HEK293 (cell line): ENCODE measurements around the gene GNG4.

ENCODE experiments used
- CTCF ChIA-PET: fragments of 350-600 bp; formaldehyde crosslinking; extraction: SDS; loops from one replicate; lab custom pipeline; 2021; ENCODE audit warnings: antibody characterized with exemption; lab: Yijun Ruan, JAX
- POLR2A ChIA-PET: fragments of 300-600 bp; formaldehyde crosslinking; extraction: SDS; loops from one replicate; lab custom pipeline; 2020; ENCODE audit warnings: antibody characterized with exemption, inconsistent platforms; lab: Yijun Ruan, JAX
- H3K27ac ChIP-seq: fragments of 200-500 bp; sonication (Bioruptor generic); 2 replicates; pipeline ENCODE4 v1.5.1; 2014; ENCODE audit warnings: low read depth, low read length, control low read depth, inconsistent platforms; ENCODE audit errors: extremely low read depth
- H3K36me3 ChIP-seq, 2 experiments: fragments of 200-500 bp in 1 of 2; sonication (Bioruptor generic) in 1 of 2; 1 replicate in 1 of 2; 2 replicates in 1 of 2; pipeline ENCODE4 v1.5.1; 2014 to 2017; ENCODE audit warnings: inconsistent platforms in 2 of 2, low read length in 2 of 2; ENCODE audit not compliant: control insufficient read depth in 2 of 2, insufficient read depth in 1 of 2
- H3K4me1 ChIP-seq: fragments of 200-500 bp; sonication (Bioruptor generic); 2 replicates; pipeline ENCODE4 v1.5.1; 2014; ENCODE audit warnings: mild to moderate bottlenecking, low read length, inconsistent platforms; ENCODE audit not compliant: control insufficient read depth, insufficient read depth
- H3K4me3 ChIP-seq: 2 replicates; pipeline ENCODE4 v1.5.1; 2011; ENCODE audit warnings: low read depth, mild to moderate bottlenecking, control low read depth, low read length, moderate library complexity
- H3K9me3 ChIP-seq: fragments of 200-500 bp; sonication (Bioruptor generic); 2 replicates; pipeline ENCODE4 v1.5.1; 2014; ENCODE audit warnings: low read depth, low read length, inconsistent platforms; ENCODE audit not compliant: control insufficient read depth, insufficient read depth
- CTCF ChIP-seq: fragments of 450-650 bp; formaldehyde crosslinking; IDR thresholded peaks from 2 replicates; pipeline ENCODE4 v1.5.1; 2016; ENCODE audit warnings: missing biosample characterization, missing genetic modification characterization
- KLF7 ChIP-seq: fragments of 450-650 bp; formaldehyde crosslinking; IDR thresholded peaks from 2 replicates; pipeline ENCODE4 v1.5.1; 2016; ENCODE audit warnings: missing biosample characterization, missing genetic modification characterization, borderline replicate concordance
- OSR2 ChIP-seq: fragments of 450-650 bp; formaldehyde crosslinking; IDR thresholded peaks from 2 replicates; pipeline ENCODE4 v1.5.1; 2016; ENCODE audit warnings: missing biosample characterization, missing genetic modification characterization
- PATZ1 ChIP-seq: fragments of 450-650 bp; formaldehyde crosslinking; IDR thresholded peaks from 2 replicates; pipeline ENCODE4 v1.5.1; 2016; ENCODE audit warnings: missing biosample characterization, missing genetic modification characterization
- SETDB1 ChIP-seq: IDR thresholded peaks from one replicate; pipeline ENCODE4 v1.6.1; 2017; ENCODE audit warnings: mild to moderate bottlenecking, low read length, moderate library complexity, mixed read lengths; ENCODE audit not compliant: insufficient read length
- ZNF10 ChIP-seq: fragments of 450-650 bp; formaldehyde crosslinking; IDR thresholded peaks from 2 replicates; pipeline ENCODE4 v1.5.1; 2017; ENCODE audit warnings: missing biosample characterization, missing genetic modification characterization
- ZNF138 ChIP-seq: fragments of 450-650 bp; formaldehyde crosslinking; IDR thresholded peaks from 2 replicates; pipeline ENCODE4 v1.5.1; 2016; ENCODE audit warnings: missing biosample characterization, missing genetic modification characterization, borderline replicate concordance
- ZNF140 ChIP-seq: fragments of 450-650 bp; formaldehyde crosslinking; IDR thresholded peaks from 2 replicates; pipeline ENCODE4 v1.5.1; 2016; ENCODE audit warnings: missing biosample characterization, missing genetic modification characterization
- ZNF274 ChIP-seq, 2 experiments: fragments of 200-500 bp in 1 of 2; fragments of 450-650 bp in 1 of 2; sonication (Bioruptor generic) in 1 of 2; formaldehyde crosslinking in 1 of 2; IDR thresholded peaks; 2 replicates each; pipeline versions ENCODE4 v1.5.1 to v1.6.1; 2014 to 2016; ENCODE audit warnings: borderline replicate concordance in 1 of 2, inconsistent platforms in 1 of 2, low read length in 1 of 2, missing biosample characterization in 1 of 2, missing genetic modification characterization in 1 of 2
- ZNF324 ChIP-seq: fragments of 450-650 bp; formaldehyde crosslinking; IDR thresholded peaks from 2 replicates; pipeline ENCODE4 v1.5.1; 2016; ENCODE audit warnings: missing biosample characterization, missing genetic modification characterization
- ZNF335 ChIP-seq: fragments of 450-650 bp; formaldehyde crosslinking; conservative IDR thresholded peaks from 2 replicates; pipeline ENCODE4 v1.5.1; 2016; ENCODE audit warnings: missing biosample characterization, missing genetic modification characterization
- ZNF501 ChIP-seq: fragments of 450-650 bp; formaldehyde crosslinking; IDR thresholded peaks from 2 replicates; pipeline ENCODE4 v1.5.1; 2016; ENCODE audit warnings: missing biosample characterization, missing genetic modification characterization
- ZNF521 ChIP-seq: fragments of 450-650 bp; formaldehyde crosslinking; IDR thresholded peaks from 2 replicates; pipeline ENCODE4 v1.5.1; 2017; ENCODE audit warnings: missing biosample characterization, mild to moderate bottlenecking, missing genetic modification characterization
- ZNF629 ChIP-seq: fragments of 450-650 bp; formaldehyde crosslinking; IDR thresholded peaks from 2 replicates; pipeline ENCODE4 v1.5.1; 2017; ENCODE audit warnings: missing biosample characterization, missing genetic modification characterization
- ZNF677 ChIP-seq: fragments of 450-650 bp; IDR thresholded peaks from 2 replicates; pipeline ENCODE4 v1.5.0; 2018; ENCODE audit warnings: missing biosample characterization, mild to moderate bottlenecking, missing genetic modification characterization, moderate library complexity
- ZNF704 ChIP-seq: fragments of 450-650 bp; formaldehyde crosslinking; IDR thresholded peaks from 2 replicates; pipeline ENCODE4 v1.5.1; 2016; ENCODE audit warnings: missing biosample characterization, missing genetic modification characterization
- ZNF747 ChIP-seq: fragments of 450-650 bp; formaldehyde crosslinking; IDR thresholded peaks from 2 replicates; pipeline ENCODE4 v1.5.1; 2016; ENCODE audit warnings: missing biosample characterization, missing genetic modification characterization
- ZNF843 ChIP-seq: fragments of 450-650 bp; formaldehyde crosslinking; IDR thresholded peaks from 2 replicates; pipeline ENCODE4 v1.5.1; 2016; ENCODE audit warnings: missing biosample characterization, missing genetic modification characterization
- ZSCAN18 ChIP-seq: fragments of 450-650 bp; formaldehyde crosslinking; IDR thresholded peaks from 2 replicates; pipeline ENCODE4 v1.5.1; 2016; ENCODE audit warnings: missing biosample characterization, missing genetic modification characterization
- ZXDB ChIP-seq: fragments of 450-650 bp; formaldehyde crosslinking; IDR thresholded peaks from 2 replicates; pipeline ENCODE4 v1.5.1; 2016; ENCODE audit warnings: missing biosample characterization, missing genetic modification characterization
- TF ChIP-seq, protein P1 (sequence below): fragments of 450-650 bp; formaldehyde crosslinking; IDR thresholded peaks from 2 replicates; pipeline ENCODE4 v1.5.1; 2016; ENCODE audit warnings: missing biosample characterization, missing genetic modification characterization, low read depth
- TF ChIP-seq, protein P2 (sequence below): fragments of 450-650 bp; formaldehyde crosslinking; IDR thresholded peaks from 2 replicates; pipeline ENCODE4 v1.5.1; 2016; ENCODE audit warnings: missing biosample characterization, missing genetic modification characterization
- TF ChIP-seq, protein P3 (sequence below): fragments of 450-650 bp; formaldehyde crosslinking; IDR thresholded peaks from 2 replicates; pipeline ENCODE4 v1.5.1; 2016; ENCODE audit warnings: missing biosample characterization, missing genetic modification characterization, low read depth

GNG4 gene

DNA sequence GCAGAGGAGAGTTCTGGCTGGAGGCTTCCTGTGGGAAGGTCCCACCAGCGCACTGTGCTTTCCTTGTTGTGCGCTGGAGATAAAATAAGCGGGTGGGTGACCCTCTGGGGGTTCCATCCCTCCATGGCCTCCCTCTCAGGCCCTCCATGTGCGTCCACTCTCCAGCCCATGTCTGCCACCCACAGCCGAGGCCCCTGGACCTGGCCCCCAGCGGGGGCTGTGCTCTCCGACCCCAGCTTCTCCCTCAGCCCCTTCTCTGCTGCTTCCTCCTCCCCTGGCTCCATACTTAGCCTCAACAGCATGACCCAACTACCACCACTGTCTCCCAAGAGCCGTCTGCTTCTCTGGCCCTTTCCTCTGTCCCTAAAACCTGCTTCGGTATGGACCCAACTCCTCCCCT is 61.4 kb downstream of the GNG4 start:
- Histone ChIP-seq H3K9me3 (no peaks in the 10 kb centered on the region; the same call in 1 of the 2 replicates), H3K4me1 (no peaks in the 10 kb centered on the region), H3K36me3 (peaks cover 0 to 1% of the 10 kb centered on the region in 2 experiments; a peak in 2 of 3 replicates), H3K27ac (no peak overlapping the region), H3K4me3 (no peak overlapping the region)
- ChIA-PET CTCF (interaction anchor here (0.9 to 2.2 kb wide), 2 partner anchors 10 to 12 kb away, joined by 4 to 11 read pairs; no protein-coding TSS in a partner anchor), POLR2A (no interaction called here)
- no peak for TF ChIP-seq ZNF521 (tag by site-specific recombination)
- no peak for TF ChIP-seq ZNF677 (tag by site-specific recombination)
- no peak for TF ChIP-seq OSR2 (tag by site-specific recombination)
- TF ChIP-seq ZNF629 = no peak
- TF ChIP-seq, protein P1, sequence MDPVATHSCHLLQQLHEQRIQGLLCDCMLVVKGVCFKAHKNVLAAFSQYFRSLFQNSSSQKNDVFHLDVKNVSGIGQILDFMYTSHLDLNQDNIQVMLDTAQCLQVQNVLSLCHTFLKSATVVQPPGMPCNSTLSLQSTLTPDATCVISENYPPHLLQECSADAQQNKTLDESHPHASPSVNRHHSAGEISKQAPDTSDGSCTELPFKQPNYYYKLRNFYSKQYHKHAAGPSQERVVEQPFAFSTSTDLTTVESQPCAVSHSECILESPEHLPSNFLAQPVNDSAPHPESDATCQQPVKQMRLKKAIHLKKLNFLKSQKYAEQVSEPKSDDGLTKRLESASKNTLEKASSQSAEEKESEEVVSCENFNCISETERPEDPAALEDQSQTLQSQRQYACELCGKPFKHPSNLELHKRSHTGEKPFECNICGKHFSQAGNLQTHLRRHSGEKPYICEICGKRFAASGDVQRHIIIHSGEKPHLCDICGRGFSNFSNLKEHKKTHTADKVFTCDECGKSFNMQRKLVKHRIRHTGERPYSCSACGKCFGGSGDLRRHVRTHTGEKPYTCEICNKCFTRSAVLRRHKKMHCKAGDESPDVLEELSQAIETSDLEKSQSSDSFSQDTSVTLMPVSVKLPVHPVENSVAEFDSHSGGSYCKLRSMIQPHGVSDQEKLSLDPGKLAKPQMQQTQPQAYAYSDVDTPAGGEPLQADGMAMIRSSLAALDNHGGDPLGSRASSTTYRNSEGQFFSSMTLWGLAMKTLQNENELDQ (tag by site-specific recombination) = no peak
- no peak for TF ChIP-seq ZNF138 (tag by site-specific recombination)
- TF ChIP-seq ZNF10 (tag by site-specific recombination) = no peak
- TF ChIP-seq, protein P2, sequence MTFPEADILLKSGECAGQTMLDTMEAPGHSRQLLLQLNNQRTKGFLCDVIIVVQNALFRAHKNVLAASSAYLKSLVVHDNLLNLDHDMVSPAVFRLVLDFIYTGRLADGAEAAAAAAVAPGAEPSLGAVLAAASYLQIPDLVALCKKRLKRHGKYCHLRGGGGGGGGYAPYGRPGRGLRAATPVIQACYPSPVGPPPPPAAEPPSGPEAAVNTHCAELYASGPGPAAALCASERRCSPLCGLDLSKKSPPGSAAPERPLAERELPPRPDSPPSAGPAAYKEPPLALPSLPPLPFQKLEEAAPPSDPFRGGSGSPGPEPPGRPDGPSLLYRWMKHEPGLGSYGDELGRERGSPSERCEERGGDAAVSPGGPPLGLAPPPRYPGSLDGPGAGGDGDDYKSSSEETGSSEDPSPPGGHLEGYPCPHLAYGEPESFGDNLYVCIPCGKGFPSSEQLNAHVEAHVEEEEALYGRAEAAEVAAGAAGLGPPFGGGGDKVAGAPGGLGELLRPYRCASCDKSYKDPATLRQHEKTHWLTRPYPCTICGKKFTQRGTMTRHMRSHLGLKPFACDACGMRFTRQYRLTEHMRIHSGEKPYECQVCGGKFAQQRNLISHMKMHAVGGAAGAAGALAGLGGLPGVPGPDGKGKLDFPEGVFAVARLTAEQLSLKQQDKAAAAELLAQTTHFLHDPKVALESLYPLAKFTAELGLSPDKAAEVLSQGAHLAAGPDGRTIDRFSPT (tag by site-specific recombination) = no peak
- no peak for TF ChIP-seq ZSCAN18
- no peak for TF ChIP-seq ZNF274 (IDR thresholded peaks at IDR 0.05; ENCODE audit: low read length)
- no peak for TF ChIP-seq ZNF274 (tag by site-specific recombination; IDR thresholded peaks at IDR 0.05; ENCODE audit: borderline replicate concordance)
- no peak for TF ChIP-seq ZNF747 (tag by site-specific recombination)

GRCh38 chr1:235586992-235587391 is 62.6 kb downstream of the GNG4 start:
- POLR2A ChIA-PET = no interaction called here
- Histone ChIP-seq H3K27ac (no peak overlapping the region), H3K4me1 (no peaks in the 10 kb centered on the region), H3K4me3 (no peak overlapping the region), H3K9me3 (no peaks in the 10 kb centered on the region; the same call in 1 of the 2 replicates), H3K36me3 (peaks cover 0 to 4% of the 10 kb centered on the region in 2 experiments; a peak in 2 of 3 replicates)
- CTCF ChIA-PET = no interaction called here
- TF ChIP-seq SETDB1 (no peak), ZNF335 (tag by site-specific recombination) (no peak), PATZ1 (tag by site-specific recombination) (no peak), CTCF (tag by site-specific recombination) (no peak), KLF7 (tag by site-specific recombination) (no peak), ZNF140 (tag by site-specific recombination) (no peak), ZNF324 (tag by site-specific recombination) (no peak), ZNF704 (tag by site-specific recombination) (no peak), ZNF843 (tag by site-specific recombination) (no peak), ZXDB (tag by site-specific recombination) (no peak), ZNF501 (no peak)
- TF ChIP-seq, protein P3, sequence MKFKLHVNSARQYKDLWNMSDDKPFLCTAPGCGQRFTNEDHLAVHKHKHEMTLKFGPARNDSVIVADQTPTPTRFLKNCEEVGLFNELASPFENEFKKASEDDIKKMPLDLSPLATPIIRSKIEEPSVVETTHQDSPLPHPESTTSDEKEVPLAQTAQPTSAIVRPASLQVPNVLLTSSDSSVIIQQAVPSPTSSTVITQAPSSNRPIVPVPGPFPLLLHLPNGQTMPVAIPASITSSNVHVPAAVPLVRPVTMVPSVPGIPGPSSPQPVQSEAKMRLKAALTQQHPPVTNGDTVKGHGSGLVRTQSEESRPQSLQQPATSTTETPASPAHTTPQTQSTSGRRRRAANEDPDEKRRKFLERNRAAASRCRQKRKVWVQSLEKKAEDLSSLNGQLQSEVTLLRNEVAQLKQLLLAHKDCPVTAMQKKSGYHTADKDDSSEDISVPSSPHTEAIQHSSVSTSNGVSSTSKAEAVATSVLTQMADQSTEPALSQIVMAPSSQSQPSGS (tag by site-specific recombination) = no peak
